Activated naive CD8-positive, alpha-beta T cell treated with anti-CD3 and anti-CD28 coated beads for 36 hours (primary cell): Measurements from ENCODE around the gene SLC13A2. TPM values are rescaled to one million over a fixed set of nuclear protein-coding genes. Genes with fewer than 3 reads are reported as not detected.
"Not testable (repeated sequence)": the region's sequence is repeated elsewhere in the genome, so short reads cannot be mapped to it uniquely, and the experiment has no call there.

Experiments used
- DNase-seq: peaks from one replicate; pipeline ENCODE4 v3.0.0; 2021
- H3K27ac Mint-ChIP-seq: one replicate; pipeline ENCODE4 v1.8.0; 2022; ENCODE audit warnings: mild to moderate bottlenecking, moderate library complexity, mixed read lengths
- H3K27me3 Mint-ChIP-seq: one replicate; pipeline ENCODE4 v1.8.0; 2022; ENCODE audit warnings: mild to moderate bottlenecking, mixed read lengths
- H3K36me3 Mint-ChIP-seq: one replicate; pipeline ENCODE4 v1.8.0; 2021; ENCODE audit warnings: mild to moderate bottlenecking, mixed read lengths
- H3K4me1 Mint-ChIP-seq: one replicate; pipeline ENCODE4 v1.8.0; 2021; ENCODE audit warnings: mixed read lengths
- H3K4me3 Mint-ChIP-seq: one replicate; pipeline ENCODE4 v1.8.0; 2022; ENCODE audit warnings: mild to moderate bottlenecking, moderate library complexity, mixed read lengths
- H3K9me3 Mint-ChIP-seq: one replicate; pipeline ENCODE4 v1.8.0; 2022; ENCODE audit warnings: mixed read lengths
- total RNA-seq, 2 experiments: library from RNA; stranded (reverse); gene quantifications; one replicate each; pipeline ENCODE4 v1.2.3, GENCODE V29; 2021

Gene SLC13A2
- total RNA-seq, 2 experiments from 2014 or later, result not detected

DNA sequence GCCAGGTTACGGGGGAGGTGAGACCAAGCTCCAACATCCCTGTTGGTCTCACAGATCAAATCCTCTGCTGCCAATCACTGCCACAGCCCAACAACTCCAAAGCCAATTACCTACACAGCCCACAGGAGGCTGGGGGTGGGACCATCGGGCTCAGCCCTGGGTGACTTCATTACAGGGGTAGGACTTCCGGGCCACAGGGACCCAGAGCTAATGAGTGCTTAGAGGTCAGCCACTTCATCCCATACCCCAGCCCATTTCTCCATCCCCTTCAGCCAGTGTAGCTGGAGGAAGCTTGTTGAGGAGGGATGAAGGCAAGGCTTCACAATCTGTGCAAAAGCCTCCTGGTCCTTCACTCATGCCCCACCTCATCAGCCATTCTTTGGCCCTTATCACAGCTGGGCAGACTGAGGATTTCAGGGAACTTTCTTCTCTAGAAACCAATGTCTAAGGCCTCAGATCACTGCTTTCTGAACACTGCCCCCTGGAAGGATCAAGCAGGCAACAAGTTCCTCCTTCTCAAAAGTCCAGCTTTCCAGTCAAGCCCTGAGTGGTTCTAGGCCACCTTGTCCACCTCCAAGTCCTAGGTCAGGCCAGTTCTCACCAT, 38.5 kb downstream of the SLC13A2 start:
- Mint-ChIP-seq H3K4me3 (no peak overlapping the region), H3K36me3 (no peaks in the 10 kb centered on the region), H3K4me1 (no peaks in the 10 kb centered on the region), H3K27me3 (peaks cover 14% of the 10 kb centered on the region), H3K9me3 (peaks cover 2% of the 10 kb centered on the region), H3K27ac (no peak overlapping the region)
- DNase-seq, result no peak

DNA sequence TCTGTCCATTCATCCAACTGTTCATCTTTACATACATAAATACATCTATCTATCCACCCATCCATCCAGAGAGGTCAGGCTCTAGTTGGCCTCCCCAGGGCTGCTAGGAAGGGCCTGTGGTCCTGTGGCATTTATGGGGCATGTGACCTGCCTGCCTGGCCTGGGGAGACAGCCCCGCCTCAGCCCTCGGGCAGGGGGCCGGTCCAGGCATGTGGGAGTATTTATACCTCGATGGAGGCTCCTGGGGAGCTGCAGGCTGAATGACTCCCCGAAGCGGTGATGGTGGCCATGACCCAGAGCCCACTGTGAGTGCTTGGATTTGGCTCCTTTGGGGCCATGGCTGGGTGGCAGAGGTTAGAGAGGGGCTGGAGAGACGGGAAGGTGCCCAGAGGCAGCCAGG, 40.0 kb downstream of the SLC13A2 start:
- peaks cover 14% of the 10 kb centered on the region for H3K27me3 Mint-ChIP-seq
- peaks cover 2% of the 10 kb centered on the region for H3K9me3 Mint-ChIP-seq
- DNase-seq, result no peak
- H3K36me3 Mint-ChIP-seq, result no peaks in the 10 kb centered on the region
- no peaks in the 10 kb centered on the region for H3K4me1 Mint-ChIP-seq
- no peak overlapping the region for H3K4me3 Mint-ChIP-seq
- no peak overlapping the region for H3K27ac Mint-ChIP-seq

GRCh38 chr17:28514561-28515002, 41.1 kb downstream of the SLC13A2 start:
- Mint-ChIP-seq H3K4me3 (no peak overlapping the region), H3K36me3 (no peaks in the 10 kb centered on the region), H3K27ac (no peak overlapping the region), H3K4me1 (no peaks in the 10 kb centered on the region), H3K27me3 (peaks cover 9% of the 10 kb centered on the region), H3K9me3 (peaks cover 2% of the 10 kb centered on the region)
- DNase-seq, result no peak

DNA sequence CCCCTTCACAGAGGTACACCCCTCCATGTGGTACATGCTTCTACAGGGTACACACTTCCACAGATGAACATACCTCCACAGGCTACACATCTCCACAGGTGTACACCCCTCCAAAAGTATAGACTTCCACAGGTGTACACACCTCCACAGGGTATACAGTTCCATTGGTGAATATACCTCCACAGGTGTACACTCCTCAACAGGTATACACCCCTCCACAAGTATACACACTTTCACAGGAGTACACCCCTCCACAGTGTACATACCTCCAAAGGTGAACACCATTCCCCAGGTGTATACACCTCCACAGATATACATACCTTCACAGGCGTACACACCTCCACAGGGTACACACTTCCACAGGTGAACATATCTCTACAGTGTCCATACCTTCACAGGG, 42.1 kb downstream of the SLC13A2 start:
- peaks cover 3% of the 10 kb centered on the region for H3K27me3 Mint-ChIP-seq
- no peaks in the 10 kb centered on the region for H3K36me3 Mint-ChIP-seq
- no peak overlapping the region for H3K27ac Mint-ChIP-seq
- DNase-seq, result no peak
- H3K9me3 Mint-ChIP-seq, result peaks cover 2% of the 10 kb centered on the region
- no peak overlapping the region for H3K4me3 Mint-ChIP-seq
- peaks cover under 1% of the 10 kb centered on the region for H3K4me1 Mint-ChIP-seq

GRCh38 chr17:28518132-28518531, 44.7 kb downstream of the SLC13A2 start:
- H3K27ac Mint-ChIP-seq, result no peak overlapping the region
- H3K9me3 Mint-ChIP-seq, result peaks cover 2% of the 10 kb centered on the region
- no peaks in the 10 kb centered on the region for H3K27me3 Mint-ChIP-seq
- H3K4me3 Mint-ChIP-seq, result no peak overlapping the region
- H3K36me3 Mint-ChIP-seq, result no peaks in the 10 kb centered on the region
- no peak for DNase-seq
- H3K4me1 Mint-ChIP-seq, result peaks cover 2% of the 10 kb centered on the region

DNA sequence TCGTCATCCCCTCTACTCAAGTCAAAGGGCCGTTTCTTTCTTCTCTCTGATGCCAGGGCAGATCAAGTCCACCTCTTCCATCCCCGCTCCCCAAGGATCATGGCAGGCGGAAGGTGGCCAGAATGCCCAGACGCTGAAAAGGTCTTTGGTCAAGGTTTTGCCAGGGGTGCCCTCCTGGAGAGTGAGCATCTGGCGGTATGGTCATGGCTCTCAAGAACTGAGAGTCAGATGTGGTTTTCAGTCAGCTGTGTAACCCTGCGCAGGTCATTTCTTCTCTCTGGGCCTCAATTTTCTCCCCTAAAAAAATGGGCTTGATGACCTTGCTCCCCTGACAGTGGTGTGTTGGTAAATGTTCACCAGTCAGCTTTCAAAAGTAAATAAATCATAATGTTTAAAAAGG, 45.1 kb downstream of the SLC13A2 start:
- H3K27ac Mint-ChIP-seq, result no peak overlapping the region
- H3K27me3 Mint-ChIP-seq, result no peaks in the 10 kb centered on the region
- H3K4me1 Mint-ChIP-seq, result peaks cover 2% of the 10 kb centered on the region
- H3K36me3 Mint-ChIP-seq, result no peaks in the 10 kb centered on the region
- peaks cover 2% of the 10 kb centered on the region for H3K9me3 Mint-ChIP-seq
- H3K4me3 Mint-ChIP-seq, result no peak overlapping the region
- no peak for DNase-seq

DNA sequence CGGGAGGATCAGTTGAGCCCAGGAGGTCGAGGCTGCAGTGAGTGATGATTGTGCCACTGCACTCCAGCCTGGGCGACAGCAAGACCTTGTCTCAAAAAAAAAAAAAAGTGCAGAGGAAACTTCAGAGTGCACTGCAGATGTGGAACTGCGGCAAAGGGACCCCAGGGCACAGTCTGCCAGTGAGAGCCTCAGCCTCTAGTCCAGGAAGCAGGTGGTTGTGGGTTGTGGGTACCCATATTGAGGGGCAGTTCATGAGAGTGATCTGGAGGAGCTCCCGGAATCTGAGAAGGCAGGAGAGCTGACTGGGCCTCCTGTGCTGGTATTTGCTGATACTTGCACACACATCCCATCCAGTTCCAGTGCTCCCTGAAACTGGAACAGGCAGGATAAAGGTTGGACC, 45.8 kb downstream of the SLC13A2 start:
- Mint-ChIP-seq H3K27me3 (no peaks in the 10 kb centered on the region), H3K4me3 (no peak overlapping the region), H3K36me3 (no peaks in the 10 kb centered on the region), H3K4me1 (peaks cover 2% of the 10 kb centered on the region), H3K27ac (no peak overlapping the region), H3K9me3 (peaks cover 2% of the 10 kb centered on the region)
- no peak for DNase-seq

DNA sequence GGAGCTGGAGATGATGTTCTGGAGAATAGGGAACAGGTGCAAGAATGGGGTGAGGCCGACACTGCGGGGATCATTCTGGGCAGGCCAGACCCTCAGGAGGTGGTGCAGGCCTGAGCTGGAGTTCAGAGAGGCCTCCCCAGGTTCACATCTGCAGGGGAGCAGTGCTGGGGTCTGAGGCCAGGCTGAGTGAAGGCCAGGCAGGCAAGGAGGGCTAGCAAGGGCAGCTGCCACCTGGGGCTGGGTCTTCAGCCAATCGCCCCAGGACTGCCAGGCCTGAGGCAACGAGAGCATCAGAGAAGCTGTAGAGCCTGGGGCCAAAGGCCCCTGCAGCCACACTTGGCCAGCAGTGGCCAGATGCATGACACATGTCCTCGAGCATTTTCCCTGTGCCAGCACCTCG, 47.2 kb downstream of the SLC13A2 start:
- no peaks in the 10 kb centered on the region for H3K27me3 Mint-ChIP-seq
- H3K9me3 Mint-ChIP-seq, result peaks cover 2% of the 10 kb centered on the region
- DNase-seq, result no peak
- H3K4me3 Mint-ChIP-seq, result no peak overlapping the region
- peaks cover 2% of the 10 kb centered on the region for H3K4me1 Mint-ChIP-seq
- no peak overlapping the region for H3K27ac Mint-ChIP-seq
- no peaks in the 10 kb centered on the region for H3K36me3 Mint-ChIP-seq

DNA sequence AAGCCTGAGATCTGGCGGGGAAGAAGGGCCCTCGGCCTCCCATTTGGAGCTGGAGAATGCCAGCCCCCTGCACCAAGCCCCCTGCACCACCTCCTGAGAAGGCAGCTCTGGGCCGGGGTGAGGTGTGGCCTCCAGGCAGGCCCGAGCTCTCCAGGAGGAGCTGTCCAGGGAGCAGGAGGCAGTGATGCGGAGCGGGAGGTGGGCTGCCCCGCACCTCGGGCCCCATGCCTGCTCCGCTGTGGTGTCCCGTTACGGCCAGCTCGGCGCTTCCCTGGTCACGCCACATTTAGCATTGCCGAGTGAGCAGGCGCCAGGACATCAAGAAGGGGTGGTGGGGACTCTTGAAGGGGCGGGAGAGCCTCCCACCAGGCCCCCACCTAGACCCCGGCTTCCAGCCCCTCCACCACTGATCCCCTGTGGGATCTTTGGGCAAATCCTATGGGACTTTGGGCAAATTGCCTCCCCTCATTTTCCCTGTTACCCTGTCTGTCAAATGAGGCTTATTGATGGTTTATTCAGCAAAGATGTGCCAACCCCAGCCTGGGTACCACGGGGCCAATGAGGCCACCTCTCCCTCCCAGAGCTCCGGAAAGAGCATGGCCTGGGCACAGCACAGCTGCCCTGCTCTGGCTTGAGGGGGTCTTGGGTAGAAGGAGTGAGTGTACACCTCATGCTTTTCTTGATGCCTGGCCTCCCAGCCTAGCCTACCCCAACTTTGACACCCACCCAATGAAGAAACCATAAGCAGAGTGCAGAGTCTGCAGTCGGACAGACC, 48.1 kb downstream of the SLC13A2 start:
- Mint-ChIP-seq H3K9me3 (no peaks in the 10 kb centered on the region), H3K27me3 (no peaks in the 10 kb centered on the region), H3K36me3 (no peaks in the 10 kb centered on the region), H3K27ac (no peak overlapping the region), H3K4me1 (peaks cover 2% of the 10 kb centered on the region), H3K4me3 (no peak overlapping the region)
- no peak for DNase-seq

DNA sequence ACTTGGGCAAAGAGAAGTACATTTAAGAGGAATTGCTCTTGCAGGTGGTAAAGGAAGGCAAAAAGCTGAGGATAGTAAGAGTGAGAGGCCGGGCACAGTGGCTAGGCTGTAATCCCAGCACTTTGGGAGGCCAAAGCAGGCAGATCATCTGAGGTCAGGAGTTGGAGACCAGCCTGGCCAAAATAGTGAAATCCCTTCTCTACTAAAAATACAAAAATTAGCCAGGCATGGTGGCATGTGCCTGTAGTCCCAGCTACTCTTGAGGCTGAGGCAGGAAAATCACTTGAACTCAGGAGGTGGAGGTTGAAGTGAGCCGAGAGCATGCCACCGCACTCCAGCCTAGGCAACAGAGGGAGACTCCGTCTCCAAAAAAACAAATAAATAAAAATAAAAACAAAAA, 48.8 kb downstream of the SLC13A2 start:
- not testable (repeated sequence) for H3K4me1 Mint-ChIP-seq, H3K4me3 Mint-ChIP-seq, H3K27ac Mint-ChIP-seq, DNase-seq, H3K36me3 Mint-ChIP-seq, H3K27me3 Mint-ChIP-seq, H3K9me3 Mint-ChIP-seq

GRCh38 chr17:28523186-28523585, 49.7 kb downstream of the SLC13A2 start:
- Mint-ChIP-seq H3K27me3 (no peaks in the 10 kb centered on the region), H3K9me3 (no peaks in the 10 kb centered on the region), H3K4me1 (peaks cover 2% of the 10 kb centered on the region), H3K36me3 (no peaks in the 10 kb centered on the region), H3K4me3 (no peak overlapping the region), H3K27ac (no peak overlapping the region)
- DNase-seq, result no peak

DNA sequence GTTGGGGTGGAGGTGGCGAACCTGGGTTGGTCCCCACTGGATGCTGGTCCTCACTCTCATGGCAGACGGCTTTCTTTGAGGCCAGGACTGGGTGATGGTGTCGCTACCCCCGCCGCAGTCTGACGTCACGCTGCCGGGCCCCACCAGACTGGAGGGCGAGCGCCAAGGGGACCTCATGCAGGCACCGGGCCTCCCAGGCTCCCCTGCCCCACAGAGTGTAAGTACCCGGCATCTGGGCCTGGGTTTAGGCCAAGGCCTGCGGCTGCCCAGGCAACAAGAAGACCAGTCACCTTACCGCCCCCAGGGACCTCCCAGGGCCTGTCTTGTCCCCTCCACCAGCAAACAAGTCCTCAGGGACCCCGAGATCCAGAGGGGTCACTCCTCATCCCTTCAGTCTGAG, 50.4 kb downstream of the SLC13A2 start:
- Mint-ChIP-seq H3K4me1 (peaks cover 2% of the 10 kb centered on the region), H3K27me3 (no peaks in the 10 kb centered on the region), H3K9me3 (no peaks in the 10 kb centered on the region), H3K36me3 (no peaks in the 10 kb centered on the region), H3K4me3 (no peak overlapping the region), H3K27ac (no peak overlapping the region)
- no peak for DNase-seq

DNA sequence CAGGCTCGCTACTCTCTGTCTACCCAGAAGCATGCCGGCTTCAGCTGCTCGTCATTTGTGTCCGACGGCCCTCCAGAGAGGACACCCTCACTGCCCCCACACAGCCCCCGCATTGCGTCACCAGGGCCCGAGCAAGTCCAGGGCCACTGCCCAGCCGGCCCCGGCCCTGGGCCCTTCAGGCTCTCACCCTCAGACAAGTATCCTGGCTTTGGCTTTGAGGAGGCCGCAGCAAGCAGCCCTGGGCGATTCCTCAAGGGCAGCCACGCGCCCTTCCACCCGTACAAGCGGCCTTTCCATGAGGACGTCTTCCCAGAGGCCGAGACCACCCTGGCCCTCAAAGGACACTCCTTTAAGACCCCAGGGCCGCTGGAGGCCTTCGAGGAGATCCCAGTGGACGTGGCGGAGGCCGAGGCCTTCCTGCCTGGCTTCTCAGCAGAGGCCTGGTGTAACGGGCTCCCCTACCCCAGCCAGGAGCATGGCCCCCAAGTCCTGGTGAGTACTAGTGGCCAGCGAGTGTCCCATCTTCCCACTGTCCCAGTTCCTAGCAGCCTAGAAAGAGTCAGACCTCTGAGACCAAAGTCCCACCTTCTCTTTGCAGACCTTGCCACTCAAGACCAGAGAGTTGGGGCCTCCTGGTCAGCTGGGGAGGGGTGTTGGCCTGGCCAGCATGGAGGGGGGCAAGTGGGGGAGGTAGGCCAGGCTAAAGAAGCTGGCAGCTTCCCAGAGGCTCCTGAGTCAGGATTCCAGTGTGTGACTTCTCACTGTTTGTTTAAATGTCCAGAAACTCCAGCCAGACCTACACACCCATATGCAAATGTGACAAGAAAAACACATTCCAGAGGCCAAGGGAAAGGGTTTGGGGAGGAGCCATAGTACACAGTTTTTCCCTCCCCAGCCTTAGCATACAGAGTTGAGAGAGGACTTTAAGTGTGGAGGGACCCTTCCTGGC, 51.3 kb downstream of the SLC13A2 start:
- no peak for DNase-seq
- H3K27ac Mint-ChIP-seq, result no peak overlapping the region
- no peaks in the 10 kb centered on the region for H3K36me3 Mint-ChIP-seq
- no peaks in the 10 kb centered on the region for H3K27me3 Mint-ChIP-seq
- H3K4me1 Mint-ChIP-seq, result peaks cover 2% of the 10 kb centered on the region
- H3K4me3 Mint-ChIP-seq, result no peak overlapping the region
- no peaks in the 10 kb centered on the region for H3K9me3 Mint-ChIP-seq

DNA sequence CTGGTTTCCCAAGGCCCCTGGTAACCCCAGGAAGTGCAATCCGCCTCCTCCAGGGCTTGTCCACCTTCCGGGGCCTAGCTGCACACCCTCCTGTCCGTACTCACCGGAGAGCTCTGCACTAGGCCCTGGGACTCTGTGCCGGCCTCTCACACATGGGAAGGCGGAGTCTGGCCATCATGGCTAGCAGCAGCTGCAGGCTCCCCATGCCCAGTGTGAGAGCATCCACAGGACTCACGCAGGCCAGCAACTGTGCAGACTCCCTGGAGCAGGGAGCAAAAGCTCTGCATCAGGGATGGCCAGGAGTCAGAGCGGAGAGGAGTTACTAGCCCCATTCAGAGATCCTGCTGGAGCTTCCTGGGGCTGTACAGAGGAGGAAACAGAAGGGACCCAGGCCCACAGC, 52.9 kb downstream of the SLC13A2 start:
- no peak for DNase-seq
- Mint-ChIP-seq H3K27me3 (no peaks in the 10 kb centered on the region), H3K4me3 (no peak overlapping the region), H3K36me3 (no peaks in the 10 kb centered on the region), H3K9me3 (no peaks in the 10 kb centered on the region), H3K27ac (no peak overlapping the region), H3K4me1 (no peaks in the 10 kb centered on the region)

DNA sequence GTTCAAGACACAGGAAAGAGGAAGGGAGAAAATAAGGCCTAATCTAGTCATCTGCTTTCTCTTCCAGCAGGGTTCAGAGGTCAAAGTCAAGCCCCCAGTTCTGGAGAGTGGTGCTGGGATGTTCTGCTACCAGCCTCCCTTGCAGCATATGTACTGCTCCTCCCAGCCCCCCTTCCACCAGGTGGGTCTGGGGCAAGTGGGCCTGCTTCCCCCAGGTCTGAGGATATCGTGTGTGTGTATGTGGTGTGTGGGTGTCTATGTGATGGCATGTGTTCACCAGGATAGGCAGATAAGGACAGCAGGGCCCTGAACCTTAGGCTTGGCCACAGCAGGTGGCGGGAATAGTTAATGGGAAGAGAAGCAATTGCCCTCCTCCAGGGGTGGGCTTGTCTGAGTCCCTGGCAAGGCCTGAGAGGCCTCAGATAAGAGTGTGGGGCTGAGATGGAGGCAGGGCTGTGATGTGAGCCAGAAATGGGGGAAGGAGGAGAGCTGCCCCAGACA, 53.8 kb downstream of the SLC13A2 start:
- no peak for DNase-seq
- no peak overlapping the region for H3K4me3 Mint-ChIP-seq
- no peaks in the 10 kb centered on the region for H3K9me3 Mint-ChIP-seq
- H3K36me3 Mint-ChIP-seq, result no peaks in the 10 kb centered on the region
- no peaks in the 10 kb centered on the region for H3K4me1 Mint-ChIP-seq
- H3K27ac Mint-ChIP-seq, result no peak overlapping the region
- H3K27me3 Mint-ChIP-seq, result no peaks in the 10 kb centered on the region
